ENCODE data around the gene ATG4B.
A peak's percentile ranks its signal among the peaks of the same experiment; 100 is the strongest.

ATG4B gene

GRCh38 chr2:241690202-241690717 lies 52.8 kb downstream of the ATG4B start:
- DNase-seq (ENCODE audit: low read depth): no peak

GRCh38 chr2:241692448-241692847 lies 55.0 kb downstream of the ATG4B start:
- DNase-seq (ENCODE audit: low read depth): no peak

- no peak for DNase-seq (ENCODE audit: low read depth)
Measured at GRCh38 chr2:241695651-241696050, 58.2 kb downstream of the ATG4B start.

- DNase-seq (ENCODE audit: low read depth): no peak
Measured at GRCh38 chr2:241701149-241701398, 63.6 kb downstream of the ATG4B start.

GRCh38 chr2:241701399-241702154 lies 64.1 kb downstream of the ATG4B start, which contains the start of gene ING5:
ING5 (plus strand) TSS chr2:241702039; CDS start chr2:241702066, 27 bp downstream.
- peak; percentile 78 for DNase-seq (ENCODE audit: low read depth)

GRCh38 chr2:241702155-241703031 lies 64.9 kb downstream of the ATG4B start:
- peak; percentile 67 for DNase-seq (ENCODE audit: low read depth)

GRCh38 chr2:241703032-241703604 lies 65.6 kb downstream of the ATG4B start:
- DNase-seq (ENCODE audit: low read depth): no peak

- no peak for DNase-seq (ENCODE audit: low read depth)
Measured at GRCh38 chr2:241706537-241706936, 69.0 kb downstream of the ATG4B start.

- DNase-seq (ENCODE audit: low read depth): no peak
Measured at GRCh38 chr2:241708879-241709278, 71.4 kb downstream of the ATG4B start.

- no peak for DNase-seq (ENCODE audit: low read depth)
Measured at GRCh38 chr2:241719093-241719492, 81.6 kb downstream of the ATG4B start.

- DNase-seq (ENCODE audit: low read depth): no peak
Measured at GRCh38 chr2:241720099-241720498, 82.6 kb downstream of the ATG4B start.

GRCh38 chr2:241720560-241720959 lies 83.1 kb downstream of the ATG4B start:
- DNase-seq (ENCODE audit: low read depth): no peak

- DNase-seq (ENCODE audit: low read depth): no peak
Measured at GRCh38 chr2:241721852-241722251, 84.4 kb downstream of the ATG4B start.

GRCh38 chr2:241722896-241723454 lies 85.5 kb downstream of the ATG4B start:
- DNase-seq (ENCODE audit: low read depth): no peak
